ENCODE results near the gene ANTXR1.

ANTXR1 gene

GRCh38 chr2:69217333-69218080 is 204.5 kb downstream of the ANTXR1 start:
- no peak overlapping the region for H3K4me3 ChIP-seq (ENCODE audit: low read depth, low read length)
- in situ Hi-C loops (cut with HindIII; ENCODE audit: low sequenced_read_pairs): no loop called here
- DNase-seq (ENCODE audit: low read depth): no peak
- TF ChIP-seq CTCF (IDR thresholded peaks at IDR 0.05; ENCODE audit: low read depth, low read length, missing control alignments): no peak

- TF ChIP-seq CTCF (IDR thresholded peaks at IDR 0.05; ENCODE audit: low read depth, low read length, missing control alignments): no peak
- in situ Hi-C loops (cut with HindIII; ENCODE audit: low sequenced_read_pairs): no loop called here
- no peak overlapping the region for H3K4me3 ChIP-seq (ENCODE audit: low read depth, low read length)
- no peak for DNase-seq (ENCODE audit: low read depth)
Measured at GRCh38 chr2:69221512-69221911, 208.5 kb downstream of the ANTXR1 start.

GRCh38 chr2:69221960-69222751 is 209.2 kb downstream of the ANTXR1 start:
- H3K4me3 ChIP-seq (ENCODE audit: low read depth, low read length): no peak overlapping the region
- TF ChIP-seq CTCF (IDR thresholded peaks at IDR 0.05; ENCODE audit: low read depth, low read length, missing control alignments): no peak
- DNase-seq (ENCODE audit: low read depth): no peak
- in situ Hi-C loops (cut with HindIII; ENCODE audit: low sequenced_read_pairs): no loop called here

- no peak overlapping the region for H3K4me3 ChIP-seq (ENCODE audit: low read depth, low read length)
- TF ChIP-seq CTCF (IDR thresholded peaks at IDR 0.05; ENCODE audit: low read depth, low read length, missing control alignments): no peak
- DNase-seq (ENCODE audit: low read depth): no peak
- in situ Hi-C loops (cut with HindIII; ENCODE audit: low sequenced_read_pairs): no loop called here
Measured at GRCh38 chr2:69222953-69223658, 210.1 kb downstream of the ANTXR1 start.

- no peak for TF ChIP-seq CTCF (IDR thresholded peaks at IDR 0.05; ENCODE audit: low read depth, low read length, missing control alignments)
- H3K4me3 ChIP-seq (ENCODE audit: low read depth, low read length): no peak overlapping the region
- in situ Hi-C loops (cut with HindIII; ENCODE audit: low sequenced_read_pairs): no loop called here
- DNase-seq (ENCODE audit: low read depth): no peak
Measured at GRCh38 chr2:69223759-69224511, 211.0 kb downstream of the ANTXR1 start.

GRCh38 chr2:69224512-69224837 is 211.5 kb downstream of the ANTXR1 start:
- DNase-seq (ENCODE audit: low read depth): no peak
- no peak overlapping the region for H3K4me3 ChIP-seq (ENCODE audit: low read depth, low read length)
- in situ Hi-C loops (cut with HindIII; ENCODE audit: low sequenced_read_pairs): no loop called here
- no peak for TF ChIP-seq CTCF (IDR thresholded peaks at IDR 0.05; ENCODE audit: low read depth, low read length, missing control alignments)
